Measurements from ENCODE around the gene SPR. TPM values are rescaled to one million over a fixed set of nuclear protein-coding genes. Genes with fewer than 3 reads are reported as not detected.

SPR gene
- total and polyA plus RNA-seq, 2 of the 4 experiments (the other 2 are of a cell fraction): 14.3 to 17.4 TPM

DNA sequence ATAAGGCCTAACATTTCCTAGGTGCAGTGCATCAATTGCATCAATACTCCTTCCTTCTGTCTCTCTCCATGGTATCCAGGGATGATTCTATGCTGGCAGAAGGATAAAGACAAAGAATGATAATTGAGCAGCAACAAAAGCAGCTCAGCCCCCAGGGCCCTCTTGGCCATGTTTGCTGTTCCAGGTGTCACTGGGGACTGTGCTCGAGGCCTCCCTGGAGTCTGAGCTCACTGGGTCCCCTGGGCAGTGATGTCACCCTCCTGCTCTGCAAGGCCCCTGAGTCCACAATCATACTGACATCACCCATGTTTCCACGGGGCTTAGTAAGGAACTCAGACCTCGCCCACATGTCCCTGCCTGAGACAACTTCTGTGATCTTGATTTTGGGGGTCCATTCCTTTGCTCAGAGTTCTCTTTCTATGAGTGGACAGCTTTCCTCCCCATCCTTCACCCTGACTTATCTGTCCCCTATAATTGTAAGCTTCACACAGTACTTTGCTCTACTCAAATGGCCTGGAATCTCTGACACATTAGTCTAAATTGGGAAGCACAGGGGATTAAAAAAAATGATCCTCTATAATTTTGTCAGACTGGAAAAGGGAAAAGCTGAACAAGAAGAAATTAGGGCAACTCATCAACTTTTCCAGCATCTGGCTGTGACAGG, 45.6 kb upstream of the SPR start:
- intact Hi-C loops (cut with micrococcal nuclease): no loop called here
- H3K9ac ChIP-seq (ENCODE audit: low read depth, low read length): no peak overlapping the region
- no peak overlapping the region for H4K91ac ChIP-seq (ENCODE audit: insufficient read depth, low read depth, low read length)
- no peak overlapping the region for H3K4me2 ChIP-seq (ENCODE audit: low read depth, low read length)
- no peak overlapping the region for H4K8ac ChIP-seq (ENCODE audit: low read depth in 2 of 2, low read length in 2 of 2)
- ChIA-PET POLR2A (ENCODE audit: unreplicated experiment) (no interaction called here), CTCF (interaction anchor here (0.6 kb wide), 1 partner anchor 12 kb away, joined by 4 read pairs; no protein-coding TSS in a partner anchor)
- no peak for TF ChIP-seq MXI1 (IDR thresholded peaks at IDR 0.05; ENCODE audit: borderline replicate concordance, low read depth, low read length)
- TF ChIP-seq CTCF (conservative IDR thresholded peaks at IDR 0.05; ENCODE audit: low read depth, low read length): no peak
- TF ChIP-seq CHD1 (IDR thresholded peaks at IDR 0.05; ENCODE audit: low read depth, low read length): no peak
- TF ChIP-seq RFX5 (IDR thresholded peaks at IDR 0.05; ENCODE audit: low read depth, low read length): no peak
- TF ChIP-seq NFE2L2 (IDR thresholded peaks at IDR 0.05; ENCODE audit: low read depth, low read length): no peak
- no peak for TF ChIP-seq BHLHE40 (IDR thresholded peaks at IDR 0.05; ENCODE audit: low read depth, low read length)
- TF ChIP-seq MAZ (IDR thresholded peaks at IDR 0.05; ENCODE audit: borderline replicate concordance, low read depth, low read length): no peak
- no peak overlapping the region for H4K5ac ChIP-seq (ENCODE audit: low read depth, low read length)
- no peaks in the 10 kb centered on the region for H3K79me1 ChIP-seq (ENCODE audit: low read depth in 1 of 2, low read length in 2 of 2)
- H3K56ac ChIP-seq (ENCODE audit: extremely low read depth, insufficient read depth, low read length): no peak overlapping the region
- no peaks in the 10 kb centered on the region for H3K9me3 ChIP-seq (ENCODE audit: control insufficient read depth, insufficient read depth, low read length)
- ATAC-seq (ENCODE audit: low read depth): no peak
- H2BK5ac ChIP-seq (ENCODE audit: low read depth, low read length, poor library complexity, severe bottlenecking): no peak overlapping the region
- no peak overlapping the region for H3K18ac ChIP-seq (ENCODE audit: low read depth, low read length)
- no peak overlapping the region for H2BK20ac ChIP-seq (ENCODE audit: low read depth, low read length)
- H2BK120ac ChIP-seq (ENCODE audit: low read depth, low read length): no peak overlapping the region
- H3K14ac ChIP-seq (replicated peaks; ENCODE audit: low read depth, low read length): no peak overlapping the region
- no peak overlapping the region for H2AFZ ChIP-seq (replicated peaks; ENCODE audit: low read length, poor library complexity)
- peaks cover 12% of the 10 kb centered on the region for H3K27me3 ChIP-seq (ENCODE audit: control insufficient read depth, insufficient read depth, low read length)
- no peak overlapping the region for H3K27ac ChIP-seq (ENCODE audit: insufficient read depth, low read length)
- H3K4me3 ChIP-seq (ENCODE audit: insufficient read depth, low read depth, low read length): no peak overlapping the region
- H3K4ac ChIP-seq (ENCODE audit: low read depth, low read length): no peak overlapping the region
- WGBS, 2 experiments (ENCODE audit: extremely low coverage in 2 of 2, insufficient read length in 1 of 2): 25% methylated on average over 1 of the region's 3 CpGs; no CpG with 5 or more reads in 1 of the 2 experiments
- H2AK9ac ChIP-seq (replicated peaks; ENCODE audit: low read depth, low read length, poor library complexity): no peak overlapping the region
- no peaks in the 10 kb centered on the region for H3K4me1 ChIP-seq (ENCODE audit: control insufficient read depth, insufficient read depth, low read length)
- in situ Hi-C loops (cut with MboI; ENCODE audit: low sequenced_read_pairs): no loop called here
- DNase-seq: no peak
- H3K9me1 ChIP-seq (ENCODE audit: insufficient read depth, low read length): no peaks in the 10 kb centered on the region
- no peaks in the 10 kb centered on the region for H4K20me1 ChIP-seq (ENCODE audit: insufficient read depth, low read length)
- H2BK15ac ChIP-seq (ENCODE audit: low read depth, low read length): no peak overlapping the region
- BruUV-seq (replicated peaks): no TSS peak
- no peak overlapping the region for H3K23ac ChIP-seq (ENCODE audit: low read depth, low read length)
- H3K36me3 ChIP-seq (ENCODE audit: control insufficient read depth, insufficient read depth, low read length): no peaks in the 10 kb centered on the region
- no peak overlapping the region for H2AK5ac ChIP-seq (ENCODE audit: low read depth, low read length)
- dilution Hi-C loops (cut with HindIII; ENCODE audit: low sequenced_read_pairs, unreplicated experiment): no loop called here
